Vagina (tissue), 2 donors: Measurements from ENCODE around the gene TASP1. TPM values are rescaled to one million over a fixed set of nuclear protein-coding genes. Genes with fewer than 3 reads are reported as not detected.
"Not testable (repeated sequence)": the region's sequence is repeated elsewhere in the genome, so short reads cannot be mapped to it uniquely, and the experiment has no call there.

Experiments used
- DNase-seq, 2 donors: peaks; one replicate each; pipeline ENCODE4 v3.0.0-alpha.2; 2017; ENCODE audit errors: extremely low spot score in 2 of 2
- H3K27ac ChIP-seq: fragments of 200-600 bp; sonication (generic); one replicate; pipeline ENCODE4 v1.5.1; 2019
- H3K27me3 ChIP-seq: fragments of 200-600 bp; sonication (generic); one replicate; pipeline ENCODE4 v1.5.1; 2019
- H3K36me3 ChIP-seq, 2 donors: fragments of 200-600 bp; sonication (generic); one replicate each; pipeline ENCODE4 v1.5.1; 2017 to 2019
- H3K4me1 ChIP-seq: fragments of 200-600 bp; sonication (generic); one replicate; pipeline ENCODE4 v1.5.1; 2019
- H3K4me3 ChIP-seq, 2 donors: fragments of 200-600 bp; sonication (generic); 1 replicate in 1 of 2; 2 replicates in 1 of 2; pipeline ENCODE4 v1.5.1; 2016 to 2019
- H3K9me3 ChIP-seq: fragments of 200-600 bp; sonication (generic); one replicate; pipeline ENCODE4 v1.5.1; 2019
- POLR2A ChIP-seq, 2 donors: fragments of 450-650 bp; IDR thresholded peaks; one replicate each; pipeline ENCODE4 v1.6.1; 2017; ENCODE audit warnings: antibody characterized with exemption in 2 of 2, mild to moderate bottlenecking in 2 of 2, moderate library complexity in 2 of 2
- POLR2AphosphoS5 ChIP-seq, 2 donors: sonication (generic); formaldehyde crosslinking; IDR thresholded peaks; one replicate each; pipeline ENCODE4 v1.9.0; 2017; ENCODE audit warnings: antibody characterized with exemption in 2 of 2, mild to moderate bottlenecking in 2 of 2, low read depth in 1 of 2; ENCODE audit not compliant: insufficient read depth in 1 of 2
- intact Hi-C: fragments of 100-400 bp; cut with DNase I; formaldehyde crosslinking; loops from one replicate; pipeline ENCODE4 v1.15.1; 2023
- total RNA-seq: library from RNA; depleted of rRNA; stranded (reverse); fragments of >200 nt; gene quantifications from one replicate; pipeline ENCODE4 v1.2.3, GENCODE V29; 2016
- TF ChIP-seq, protein P1 (sequence below), 3 experiments: fragments of 450-650 bp in 2 of 3; fragments of 200-600 bp in 1 of 3; sonication (generic) in 1 of 3; IDR thresholded peaks; one replicate each; pipeline ENCODE4 v1.5.1; 2017 to 2019; ENCODE audit warnings: antibody characterized with exemption in 3 of 3, mild to moderate bottlenecking in 2 of 3, moderate library complexity in 2 of 3

TASP1 gene
- total RNA-seq, 1 donor from 2014 or later = 12.5 TPM

DNA sequence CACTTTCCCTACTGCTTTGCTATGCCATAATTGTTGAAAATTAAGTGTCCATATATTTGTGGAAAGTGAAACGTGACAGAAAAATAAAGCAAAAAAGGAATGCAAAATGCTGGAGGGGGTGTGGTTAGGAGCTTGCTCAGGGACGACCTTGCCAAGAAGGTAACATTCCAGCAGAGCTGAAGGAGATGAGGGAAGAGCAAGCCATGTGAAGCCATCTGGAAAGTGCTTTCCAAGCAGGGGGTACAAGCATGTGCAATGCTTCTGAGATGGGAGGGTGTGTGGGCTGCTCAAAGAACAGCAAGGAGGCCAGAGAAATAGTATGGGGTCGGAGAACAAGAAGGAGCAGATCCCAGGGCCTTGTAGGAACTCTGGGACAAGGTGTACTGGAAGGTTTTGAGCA lies 255.9 kb downstream of the TASP1 start:
- no peaks in the 10 kb centered on the region for H3K27me3 ChIP-seq
- no peaks in the 10 kb centered on the region for H3K9me3 ChIP-seq
- H3K4me1 ChIP-seq = no peaks in the 10 kb centered on the region
- peaks cover 0 to 3% of the 10 kb centered on the region in 2 donors for H3K36me3 ChIP-seq
- intact Hi-C loops = no loop called here
- no peak overlapping the region for H3K27ac ChIP-seq
- DNase-seq = no peak
- TF ChIP-seq POLR2A (IDR thresholded peaks at IDR 0.05) = no peak
- no peak for TF ChIP-seq POLR2AphosphoS5 (IDR thresholded peaks at IDR 0.05; ENCODE audit: insufficient read depth in 1 of 2, low read depth in 1 of 2)
- TF ChIP-seq, protein P1, sequence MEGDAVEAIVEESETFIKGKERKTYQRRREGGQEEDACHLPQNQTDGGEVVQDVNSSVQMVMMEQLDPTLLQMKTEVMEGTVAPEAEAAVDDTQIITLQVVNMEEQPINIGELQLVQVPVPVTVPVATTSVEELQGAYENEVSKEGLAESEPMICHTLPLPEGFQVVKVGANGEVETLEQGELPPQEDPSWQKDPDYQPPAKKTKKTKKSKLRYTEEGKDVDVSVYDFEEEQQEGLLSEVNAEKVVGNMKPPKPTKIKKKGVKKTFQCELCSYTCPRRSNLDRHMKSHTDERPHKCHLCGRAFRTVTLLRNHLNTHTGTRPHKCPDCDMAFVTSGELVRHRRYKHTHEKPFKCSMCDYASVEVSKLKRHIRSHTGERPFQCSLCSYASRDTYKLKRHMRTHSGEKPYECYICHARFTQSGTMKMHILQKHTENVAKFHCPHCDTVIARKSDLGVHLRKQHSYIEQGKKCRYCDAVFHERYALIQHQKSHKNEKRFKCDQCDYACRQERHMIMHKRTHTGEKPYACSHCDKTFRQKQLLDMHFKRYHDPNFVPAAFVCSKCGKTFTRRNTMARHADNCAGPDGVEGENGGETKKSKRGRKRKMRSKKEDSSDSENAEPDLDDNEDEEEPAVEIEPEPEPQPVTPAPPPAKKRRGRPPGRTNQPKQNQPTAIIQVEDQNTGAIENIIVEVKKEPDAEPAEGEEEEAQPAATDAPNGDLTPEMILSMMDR (IDR thresholded peaks at IDR 0.05) = no peak
- H3K4me3 ChIP-seq = no peak overlapping the region

DNA sequence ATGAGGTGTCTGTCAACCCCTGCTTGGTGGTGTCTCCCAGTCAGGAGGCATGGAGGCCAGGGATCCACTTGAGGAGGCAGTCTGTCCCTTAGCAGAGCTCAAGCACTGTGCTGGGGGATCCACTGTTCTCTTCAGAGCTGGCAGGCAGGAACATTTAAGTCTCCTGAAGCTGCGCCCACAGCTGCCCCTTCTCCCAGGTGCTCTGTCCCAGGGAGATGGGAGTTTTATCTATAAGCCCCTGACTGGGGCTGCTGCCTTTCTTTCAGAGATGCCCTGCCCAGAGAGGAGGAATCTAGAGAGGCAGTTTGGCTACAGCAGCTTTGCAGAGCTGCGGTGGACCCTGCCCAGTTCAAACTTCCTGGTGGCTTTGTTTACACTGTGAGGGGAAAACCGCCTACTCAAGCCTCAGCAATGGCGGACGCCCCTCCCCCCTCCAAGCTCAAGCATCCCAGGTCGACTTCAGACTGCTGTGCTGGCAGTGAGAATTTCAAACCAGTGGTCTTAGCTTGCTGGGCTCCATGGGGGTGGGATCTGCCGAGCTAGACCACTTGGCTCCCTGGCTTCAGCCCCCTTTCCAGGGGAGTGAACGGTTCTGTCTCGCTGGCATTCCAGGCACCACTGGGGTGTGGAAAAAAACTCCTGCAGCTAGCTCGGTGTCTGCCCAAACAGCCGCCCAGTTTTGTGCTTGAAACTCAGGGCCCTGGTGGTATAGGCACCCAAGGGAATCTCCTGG lies 258.1 kb downstream of the TASP1 start:
- H3K4me3 ChIP-seq, H3K4me1 ChIP-seq, H3K36me3 ChIP-seq, intact Hi-C loops, H3K27ac ChIP-seq, H3K9me3 ChIP-seq, DNase-seq, H3K27me3 ChIP-seq: not testable (repeated sequence)

DNA sequence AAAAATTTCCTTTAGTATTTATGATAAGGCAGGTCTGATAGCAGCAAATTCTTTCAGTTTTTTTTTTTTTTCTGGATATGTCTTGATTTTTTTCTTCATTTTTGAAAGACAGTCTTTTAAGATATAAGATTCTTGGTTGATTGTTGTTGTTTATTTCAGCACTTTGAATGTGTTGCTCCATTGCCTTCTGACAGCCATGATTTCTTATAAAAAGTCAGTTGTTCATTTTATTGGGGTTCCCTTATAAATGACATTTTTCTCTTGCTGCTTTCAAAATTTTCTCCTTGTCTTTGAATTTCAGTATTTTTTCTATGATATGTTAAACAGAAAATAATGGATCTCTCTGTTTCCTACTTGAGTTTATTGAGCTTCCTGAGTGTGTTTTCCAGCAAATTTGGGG lies 265.3 kb downstream of the TASP1 start:
- peaks cover 12% of the 10 kb centered on the region for H3K9me3 ChIP-seq

DNA sequence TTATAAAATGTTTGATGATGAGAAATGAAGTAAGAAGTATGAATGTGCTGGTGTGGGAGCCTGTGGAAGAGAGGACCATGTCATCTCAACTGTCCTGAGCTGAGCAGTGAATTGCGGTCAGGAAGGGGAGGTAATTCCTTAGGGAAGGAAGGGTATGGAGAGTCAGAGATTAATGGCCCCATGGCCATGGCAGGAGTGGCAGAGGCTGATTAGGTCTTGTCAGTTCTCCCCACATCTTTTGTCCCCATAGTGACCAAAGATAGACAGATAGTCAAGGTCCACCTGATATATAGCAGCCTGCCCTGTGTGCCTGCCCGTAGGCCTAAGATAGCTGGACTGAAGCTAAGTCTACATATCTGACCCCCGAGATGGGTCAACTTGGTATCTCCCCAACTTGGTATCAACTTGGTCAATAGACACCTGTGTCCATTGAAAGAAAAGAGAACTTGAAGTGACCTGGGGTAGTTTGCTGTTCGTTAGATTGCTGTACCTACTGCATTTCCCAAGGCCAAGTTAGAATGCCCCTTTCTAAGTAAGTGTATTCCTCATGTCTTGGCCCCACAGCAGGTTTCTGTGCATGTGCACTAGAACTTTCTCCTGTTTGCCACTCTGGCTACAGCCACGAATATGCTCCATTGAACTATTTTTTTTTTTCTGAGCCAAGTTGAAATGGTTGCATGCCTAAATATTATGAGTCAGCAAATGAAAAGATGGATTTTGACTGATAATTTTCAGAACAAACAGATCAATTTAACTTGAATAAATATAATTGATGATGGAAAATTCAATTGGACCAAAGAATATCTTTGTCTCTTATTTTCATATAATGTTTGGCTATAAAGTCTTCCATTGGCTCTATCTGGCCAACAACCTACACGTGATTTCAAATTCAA lies 274.2 kb downstream of the TASP1 start:
- H3K27me3 ChIP-seq = no peaks in the 10 kb centered on the region
- TF ChIP-seq, protein P1 (IDR thresholded peaks at IDR 0.05) = no peak
- TF ChIP-seq POLR2A (IDR thresholded peaks at IDR 0.05) = no peak
- no peak for TF ChIP-seq POLR2AphosphoS5 (IDR thresholded peaks at IDR 0.05; ENCODE audit: insufficient read depth in 1 of 2, low read depth in 1 of 2)
- no peaks in the 10 kb centered on the region for H3K36me3 ChIP-seq
- H3K4me1 ChIP-seq = no peaks in the 10 kb centered on the region
- no peak overlapping the region for H3K4me3 ChIP-seq
- intact Hi-C loops = no loop called here
- H3K9me3 ChIP-seq = peaks cover 5% of the 10 kb centered on the region
- H3K27ac ChIP-seq = no peak overlapping the region
- DNase-seq = no peak

More for the DNA sequence above, 265.3 kb downstream of the TASP1 start:
- H3K4me1 ChIP-seq = no peaks in the 10 kb centered on the region
- intact Hi-C loops = no loop called here
- DNase-seq = no peak
- no peak overlapping the region for H3K4me3 ChIP-seq
- H3K36me3 ChIP-seq = no peaks in the 10 kb centered on the region
- no peak for TF ChIP-seq POLR2A (IDR thresholded peaks at IDR 0.05)
- TF ChIP-seq, protein P1 (IDR thresholded peaks at IDR 0.05) = no peak
- no peak for TF ChIP-seq POLR2AphosphoS5 (IDR thresholded peaks at IDR 0.05; ENCODE audit: insufficient read depth in 1 of 2, low read depth in 1 of 2)
- no peak overlapping the region for H3K27ac ChIP-seq
- H3K27me3 ChIP-seq = no peaks in the 10 kb centered on the region

DNA sequence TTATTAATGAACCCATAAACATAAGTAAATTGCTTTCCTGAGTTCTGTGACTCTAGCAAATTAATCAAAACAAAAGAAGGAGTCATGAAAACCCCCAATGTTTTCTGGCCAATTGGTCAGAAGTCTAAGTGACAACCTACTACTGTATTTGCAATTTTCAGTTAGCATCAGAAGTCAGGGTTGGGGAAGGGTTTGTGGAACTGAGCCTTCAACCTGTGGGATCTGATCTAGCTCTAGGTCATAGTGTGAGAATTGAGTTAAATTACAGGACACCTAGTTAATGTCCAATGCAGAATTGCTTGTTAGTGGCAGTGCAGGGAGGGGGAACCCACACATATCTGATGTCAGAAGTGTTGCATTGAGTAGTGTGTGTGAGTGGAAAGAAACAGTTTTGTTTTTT lies 275.3 kb downstream of the TASP1 start:
- Histone ChIP-seq H3K4me1 (no peaks in the 10 kb centered on the region), H3K27me3 (no peaks in the 10 kb centered on the region), H3K9me3 (peaks cover 5% of the 10 kb centered on the region), H3K27ac (no peak overlapping the region), H3K4me3 (no peak overlapping the region), H3K36me3 (no peaks in the 10 kb centered on the region)
- intact Hi-C loops = no loop called here
- no peak for DNase-seq
- TF ChIP-seq POLR2A (IDR thresholded peaks at IDR 0.05) (no peak), POLR2AphosphoS5 (IDR thresholded peaks at IDR 0.05; ENCODE audit: insufficient read depth in 1 of 2, low read depth in 1 of 2) (no peak)
- TF ChIP-seq, protein P1 (IDR thresholded peaks at IDR 0.05) = no peak

DNA sequence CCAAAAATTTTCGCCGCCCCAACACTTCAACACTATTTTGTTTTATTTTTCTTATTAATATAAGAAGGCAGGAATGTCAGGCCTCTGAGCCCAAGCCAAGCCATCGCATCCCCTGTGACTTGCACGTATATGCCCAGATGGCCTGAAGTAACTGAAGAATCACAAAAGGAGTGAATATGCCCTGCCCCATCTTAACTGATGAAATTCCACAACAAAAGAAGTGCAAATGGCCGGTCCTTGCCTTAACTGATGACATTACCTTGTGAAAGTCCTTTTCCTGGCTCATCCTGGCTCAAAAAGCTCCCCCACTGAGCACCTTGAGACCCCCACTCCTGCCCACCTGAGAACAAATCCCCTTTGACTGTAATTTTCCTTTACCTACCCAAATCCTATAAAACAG lies 276.6 kb downstream of the TASP1 start:
- H3K27ac ChIP-seq, H3K9me3 ChIP-seq, H3K27me3 ChIP-seq, intact Hi-C loops, H3K4me3 ChIP-seq, DNase-seq, H3K4me1 ChIP-seq, H3K36me3 ChIP-seq: not testable (repeated sequence)

DNA sequence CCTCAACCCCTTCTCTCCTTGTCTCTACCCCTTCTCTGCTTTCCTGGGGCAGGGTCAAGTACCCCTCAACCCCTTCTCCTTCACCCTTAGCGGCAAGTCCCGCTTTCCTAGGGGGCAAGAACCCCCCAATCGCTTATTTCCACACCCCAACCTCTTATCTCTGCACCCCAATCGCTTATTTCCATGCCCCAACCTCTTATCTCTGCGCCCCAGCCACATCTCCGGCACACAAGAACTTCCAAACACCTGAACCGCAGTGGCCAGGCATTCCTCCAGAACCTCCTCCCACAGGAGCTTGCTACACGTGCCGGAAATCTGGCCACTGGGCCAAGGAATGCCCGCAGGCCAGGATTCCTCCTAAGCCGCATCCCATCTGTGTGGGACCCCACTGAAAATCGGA lies 279.8 kb downstream of the TASP1 start:
- H3K36me3 ChIP-seq, H3K27me3 ChIP-seq, H3K9me3 ChIP-seq, DNase-seq, intact Hi-C loops, H3K27ac ChIP-seq, H3K4me3 ChIP-seq: not testable (repeated sequence)
- H3K4me1 ChIP-seq = peaks cover 10% of the 10 kb centered on the region

DNA sequence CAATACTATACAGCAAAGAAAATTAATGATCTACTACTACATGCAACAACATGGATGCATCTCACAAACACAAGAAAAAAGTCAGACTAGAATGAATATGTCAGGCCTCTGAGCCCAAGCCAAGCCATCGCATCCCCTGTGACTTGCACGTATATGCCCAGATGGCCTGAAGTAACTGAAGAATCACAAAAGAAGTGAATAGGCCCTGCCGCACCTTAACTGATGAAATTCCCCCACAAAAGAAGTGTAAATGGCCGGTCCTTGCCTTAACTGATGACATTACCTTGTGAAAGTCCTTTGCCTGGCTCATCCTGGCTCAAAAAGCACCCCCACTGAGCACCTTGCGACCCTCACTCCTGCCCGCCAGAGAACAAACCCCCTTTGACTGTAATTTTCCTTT lies 280.9 kb downstream of the TASP1 start:
- intact Hi-C loops = not testable (repeated sequence)

More for the DNA sequence above, 280.9 kb downstream of the TASP1 start:
- peaks cover 10% of the 10 kb centered on the region for H3K4me1 ChIP-seq
- not testable (repeated sequence) for H3K27ac ChIP-seq, H3K36me3 ChIP-seq, H3K27me3 ChIP-seq, H3K9me3 ChIP-seq, H3K4me3 ChIP-seq, DNase-seq
